Measurements from ENCODE around the gene RIN2. TPM values are rescaled to one million over a fixed set of nuclear protein-coding genes. Genes with fewer than 3 reads are reported as not detected.

RIN2 gene, protein sequence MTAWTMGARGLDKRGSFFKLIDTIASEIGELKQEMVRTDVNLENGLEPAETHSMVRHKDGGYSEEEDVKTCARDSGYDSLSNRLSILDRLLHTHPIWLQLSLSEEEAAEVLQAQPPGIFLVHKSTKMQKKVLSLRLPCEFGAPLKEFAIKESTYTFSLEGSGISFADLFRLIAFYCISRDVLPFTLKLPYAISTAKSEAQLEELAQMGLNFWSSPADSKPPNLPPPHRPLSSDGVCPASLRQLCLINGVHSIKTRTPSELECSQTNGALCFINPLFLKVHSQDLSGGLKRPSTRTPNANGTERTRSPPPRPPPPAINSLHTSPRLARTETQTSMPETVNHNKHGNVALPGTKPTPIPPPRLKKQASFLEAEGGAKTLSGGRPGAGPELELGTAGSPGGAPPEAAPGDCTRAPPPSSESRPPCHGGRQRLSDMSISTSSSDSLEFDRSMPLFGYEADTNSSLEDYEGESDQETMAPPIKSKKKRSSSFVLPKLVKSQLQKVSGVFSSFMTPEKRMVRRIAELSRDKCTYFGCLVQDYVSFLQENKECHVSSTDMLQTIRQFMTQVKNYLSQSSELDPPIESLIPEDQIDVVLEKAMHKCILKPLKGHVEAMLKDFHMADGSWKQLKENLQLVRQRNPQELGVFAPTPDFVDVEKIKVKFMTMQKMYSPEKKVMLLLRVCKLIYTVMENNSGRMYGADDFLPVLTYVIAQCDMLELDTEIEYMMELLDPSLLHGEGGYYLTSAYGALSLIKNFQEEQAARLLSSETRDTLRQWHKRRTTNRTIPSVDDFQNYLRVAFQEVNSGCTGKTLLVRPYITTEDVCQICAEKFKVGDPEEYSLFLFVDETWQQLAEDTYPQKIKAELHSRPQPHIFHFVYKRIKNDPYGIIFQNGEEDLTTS
- total RNA-seq, result not detected in 2 replicates

DNA sequence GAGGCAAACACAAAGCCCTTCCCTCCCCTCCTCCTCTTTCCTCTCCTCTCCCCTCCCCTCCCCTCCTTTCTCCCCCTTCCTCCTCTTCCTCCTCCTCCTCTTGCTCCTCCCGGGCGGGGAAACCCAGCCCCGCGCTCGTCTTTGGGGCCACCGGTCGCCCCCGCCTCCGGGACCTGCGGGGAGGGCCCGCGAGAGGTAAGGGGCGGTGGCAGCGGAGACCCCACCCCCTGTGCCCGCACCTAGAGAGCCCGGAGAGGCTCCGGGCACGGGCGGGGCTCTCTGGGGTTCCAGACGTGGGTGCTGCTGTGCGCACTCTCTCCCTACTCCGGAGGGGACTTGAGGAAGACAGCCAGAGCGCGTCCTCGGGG is at the start of gene RIN2:
Gene RIN2 (plus strand): TSS at position 126 of the 368 bp plus-strand sequence. CDS start 131,344 bp downstream, outside the sequence.
- intact Hi-C loops (cut with micrococcal nuclease), result no loop called here

DNA sequence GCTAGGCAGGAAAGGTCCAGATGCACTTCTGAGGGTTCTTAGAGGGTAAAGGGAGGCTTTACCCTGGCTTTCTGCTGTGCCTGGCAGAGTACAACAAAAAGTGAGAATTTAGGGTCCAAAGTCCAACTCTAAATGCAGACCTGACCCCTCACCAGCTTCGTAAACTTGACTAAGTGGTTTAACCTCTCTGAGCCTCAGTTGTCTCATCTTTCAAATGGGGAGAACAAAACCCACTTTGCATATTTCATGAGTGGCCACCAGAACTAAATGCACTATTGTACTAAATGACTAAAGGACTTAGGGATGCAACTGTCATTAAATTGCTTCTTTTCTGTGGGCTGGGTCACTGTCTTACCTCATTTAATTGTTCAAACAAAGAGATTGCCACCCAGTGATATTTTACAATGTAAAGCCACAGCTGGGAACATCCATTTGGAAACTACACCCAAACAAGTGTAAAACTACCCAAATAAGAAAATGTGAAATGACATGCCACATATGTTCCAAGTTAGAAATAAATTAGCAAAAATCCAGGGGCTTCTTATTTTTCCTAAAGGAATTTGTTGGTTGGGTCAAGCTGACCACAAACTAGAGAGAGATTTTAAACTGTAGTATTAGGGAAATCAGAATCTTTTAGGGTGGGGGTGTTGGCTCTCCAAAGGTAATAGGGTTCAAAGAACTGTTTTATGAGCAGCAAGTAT is 48.3 kb upstream of the RIN2 start:
- intact Hi-C loops (cut with micrococcal nuclease), result no loop called here

DNA sequence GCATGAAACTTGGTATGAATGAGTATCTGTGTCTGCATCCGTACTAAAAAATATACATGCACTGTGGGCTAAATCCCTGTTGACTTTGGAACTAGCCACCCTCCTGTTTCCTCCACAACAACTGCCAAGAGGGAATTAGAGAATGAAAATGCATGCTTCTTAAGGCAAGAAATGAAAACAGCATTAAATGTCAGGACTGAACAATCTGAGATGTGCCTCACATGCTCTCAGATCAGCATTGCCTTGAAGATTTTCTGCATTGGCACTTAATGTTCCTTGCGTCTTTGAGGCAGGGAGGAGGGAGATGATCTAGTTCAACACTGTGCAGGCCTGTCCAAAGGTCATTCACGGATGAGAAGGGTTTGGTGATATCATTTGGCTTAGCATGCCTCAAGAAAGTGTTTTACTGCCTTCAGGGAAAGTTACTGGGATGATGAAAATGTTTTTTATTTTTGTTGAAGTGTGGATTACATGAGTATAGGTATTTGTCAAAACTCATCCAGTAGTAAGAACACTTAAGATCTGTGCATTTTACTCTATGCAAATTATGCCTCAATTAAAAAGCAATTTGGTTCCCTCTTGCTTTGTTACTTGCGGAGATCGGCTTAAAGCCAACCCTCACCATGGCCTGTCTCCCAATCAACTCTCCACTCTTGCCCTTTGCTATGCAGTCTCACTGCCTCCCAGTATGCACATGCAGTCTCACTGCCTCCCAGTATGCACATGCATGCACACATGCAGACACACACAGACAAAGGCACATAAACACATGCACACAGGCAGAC is 47.5 kb upstream of the RIN2 start:
- intact Hi-C loops (cut with micrococcal nuclease), result no loop called here

DNA sequence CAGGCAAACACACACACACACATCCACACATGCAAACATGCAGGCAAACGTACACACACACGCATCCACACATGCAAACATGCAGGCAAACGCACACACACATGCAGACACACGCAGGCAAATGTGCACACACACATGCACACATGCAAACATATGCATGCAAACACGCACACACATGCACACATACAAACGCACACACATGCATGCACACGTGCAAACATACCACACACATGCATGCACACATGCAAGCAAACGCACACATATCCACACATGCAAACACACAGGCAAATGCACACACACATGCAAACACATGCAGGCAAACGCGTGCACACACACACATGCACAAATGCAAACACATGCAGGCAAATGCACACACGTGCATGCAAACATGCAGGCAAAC is 46.9 kb upstream of the RIN2 start:
- intact Hi-C loops (cut with micrococcal nuclease), result no loop called here

DNA sequence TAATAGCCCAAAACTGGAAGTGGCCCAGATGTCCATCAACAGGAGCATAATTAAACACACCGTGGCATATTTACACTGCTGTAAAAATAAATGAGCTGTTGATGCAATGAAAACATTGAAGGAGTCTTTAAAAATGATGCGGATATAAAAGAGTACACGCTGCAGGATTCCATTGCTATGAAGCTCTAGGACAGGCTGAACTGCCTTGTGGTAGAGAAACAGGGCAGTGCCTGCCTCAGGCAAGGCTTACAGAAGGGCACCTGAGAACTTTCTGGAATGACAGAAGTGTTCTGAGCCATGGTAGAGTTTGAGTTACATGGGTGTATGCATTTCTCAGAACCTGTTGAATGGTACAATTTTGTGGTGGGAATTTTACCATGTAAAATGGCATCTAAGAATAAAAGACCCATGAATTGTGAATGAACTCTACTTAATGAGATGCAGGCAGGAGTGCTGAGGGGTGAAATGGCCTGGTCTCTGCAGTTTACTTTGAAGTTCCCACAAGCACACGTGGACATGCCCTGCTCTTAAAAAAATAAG is 45.3 kb upstream of the RIN2 start:
- intact Hi-C loops (cut with micrococcal nuclease), result no loop called here

DNA sequence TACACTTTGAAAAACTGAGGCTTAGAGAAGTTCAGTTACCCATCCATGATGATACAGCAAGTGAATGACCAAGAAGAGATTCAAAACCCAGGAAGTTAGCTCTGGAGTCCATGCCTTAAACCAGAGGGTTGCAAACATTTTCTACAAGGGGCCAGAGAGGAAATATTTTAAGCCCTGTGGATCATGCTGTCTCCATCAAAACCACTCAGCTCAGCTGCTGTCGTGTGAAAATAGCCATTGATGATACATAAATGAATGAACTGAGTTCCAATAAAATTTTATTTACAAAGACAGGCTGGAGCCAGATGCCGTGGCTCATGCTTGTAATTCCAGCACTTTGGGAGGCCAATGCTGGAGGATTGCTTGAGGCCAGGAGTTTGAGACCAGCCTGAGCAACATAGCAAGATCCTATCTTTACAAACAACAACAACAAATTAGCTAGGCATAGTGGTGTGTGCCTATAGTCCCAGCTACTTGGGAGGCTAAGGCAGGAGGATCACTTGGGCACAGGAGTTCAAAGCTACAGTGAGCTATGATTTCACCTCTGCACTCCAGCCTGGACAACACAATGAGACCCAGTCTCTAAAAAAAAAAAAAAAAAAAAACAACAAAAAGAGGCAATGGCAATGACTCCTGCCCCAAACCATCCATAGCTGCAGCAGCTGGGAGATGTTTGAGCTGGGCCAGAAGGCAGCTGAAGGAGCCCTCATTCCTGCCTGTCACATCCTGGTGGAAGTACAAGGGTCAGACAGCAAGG is 44.1 kb upstream of the RIN2 start:
- intact Hi-C loops (cut with micrococcal nuclease), result no loop called here

DNA sequence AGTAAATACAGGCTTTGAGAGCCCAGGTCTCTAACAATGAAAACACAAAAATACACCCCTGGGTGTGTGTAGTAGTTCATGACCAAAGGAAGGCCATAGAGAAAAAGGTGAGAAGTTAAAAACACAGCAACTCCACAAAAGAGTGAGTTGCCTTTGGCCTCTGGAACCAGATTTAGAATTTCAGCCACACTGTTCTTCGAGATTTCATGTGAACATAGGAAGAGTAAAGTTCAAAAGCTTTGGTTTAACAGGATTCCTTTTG is 43.5 kb upstream of the RIN2 start:
- intact Hi-C loops (cut with micrococcal nuclease), result no loop called here

DNA sequence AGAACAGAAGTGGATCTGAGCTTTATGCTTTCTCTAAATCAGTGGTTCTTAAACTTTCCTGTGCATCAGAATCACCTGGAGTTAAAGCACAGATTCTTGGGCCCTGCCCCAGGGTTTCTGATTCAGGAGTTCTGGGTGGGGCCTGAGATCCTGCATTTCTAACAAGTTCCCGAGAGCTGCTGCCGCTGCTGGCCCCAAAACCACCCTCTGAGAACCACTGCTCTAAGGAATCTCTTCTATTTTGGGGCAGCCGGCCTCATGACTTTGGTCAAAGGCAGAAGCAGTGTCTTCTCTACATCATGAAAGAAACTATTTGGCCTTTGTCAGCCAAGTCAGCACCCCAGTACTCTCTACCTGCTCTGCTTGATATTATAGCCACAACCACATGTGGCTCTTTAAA is 42.1 kb upstream of the RIN2 start:
- intact Hi-C loops (cut with micrococcal nuclease), result no loop called here

DNA sequence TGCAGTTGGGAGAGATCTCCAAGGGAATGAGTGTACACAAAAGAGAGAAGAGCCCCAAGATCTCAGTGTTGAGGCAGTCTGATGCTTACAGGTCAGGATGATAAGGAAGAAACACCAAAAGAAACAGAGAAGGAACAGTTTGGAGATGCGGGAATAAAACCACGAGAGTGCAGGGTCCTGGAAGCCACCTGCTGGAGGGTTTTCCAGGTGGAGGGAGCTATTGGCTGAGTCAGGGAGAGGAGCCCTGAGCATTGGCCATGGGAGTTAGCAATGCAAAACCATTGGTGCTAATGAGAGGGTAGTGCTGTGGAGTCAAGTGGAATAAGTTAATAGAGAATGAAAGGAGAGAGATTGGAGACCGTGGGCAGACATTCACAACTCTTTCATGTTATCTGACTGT is 39.2 kb upstream of the RIN2 start:
- intact Hi-C loops (cut with micrococcal nuclease), result no loop called here

DNA sequence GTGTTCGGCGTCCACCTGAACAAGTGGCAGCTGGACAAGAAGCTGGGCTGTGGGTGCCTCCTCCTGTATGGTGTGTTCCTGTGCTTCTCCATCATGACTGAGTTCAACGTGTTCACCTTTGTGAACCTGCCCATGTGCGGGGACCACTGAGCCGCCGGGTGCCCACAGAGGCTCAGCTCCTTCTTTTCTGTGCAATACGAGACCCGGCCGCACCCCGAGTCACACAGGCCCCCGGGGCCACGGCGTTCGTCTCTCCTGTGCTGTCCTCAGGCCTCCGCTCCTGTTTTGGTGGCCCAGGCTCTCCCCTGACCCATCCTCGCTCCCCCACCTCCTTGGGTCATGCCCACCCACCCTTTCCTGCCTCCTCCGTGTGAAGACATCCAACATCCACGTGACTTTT is 37.1 kb upstream of the RIN2 start:
- intact Hi-C loops (cut with micrococcal nuclease), result no loop called here

DNA sequence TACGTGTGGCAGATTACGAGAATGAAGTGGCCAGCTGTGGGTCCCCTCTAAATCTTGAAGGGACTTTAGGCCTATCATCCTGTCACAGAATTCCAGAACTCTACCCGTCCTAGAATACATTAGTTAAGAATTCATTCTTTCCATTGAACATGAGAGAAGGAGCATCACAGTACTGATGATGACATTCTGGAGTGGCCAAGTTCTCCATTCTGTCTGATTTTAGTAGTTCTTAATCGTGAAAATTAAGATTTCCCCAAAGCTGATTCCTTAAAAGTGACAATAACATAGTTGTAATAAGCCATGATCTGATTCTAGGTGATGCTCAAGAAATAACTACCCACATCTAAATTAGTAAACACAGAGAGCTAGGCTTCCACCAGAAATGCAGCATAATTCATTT is 35.0 kb upstream of the RIN2 start:
- intact Hi-C loops (cut with micrococcal nuclease), result no loop called here

DNA sequence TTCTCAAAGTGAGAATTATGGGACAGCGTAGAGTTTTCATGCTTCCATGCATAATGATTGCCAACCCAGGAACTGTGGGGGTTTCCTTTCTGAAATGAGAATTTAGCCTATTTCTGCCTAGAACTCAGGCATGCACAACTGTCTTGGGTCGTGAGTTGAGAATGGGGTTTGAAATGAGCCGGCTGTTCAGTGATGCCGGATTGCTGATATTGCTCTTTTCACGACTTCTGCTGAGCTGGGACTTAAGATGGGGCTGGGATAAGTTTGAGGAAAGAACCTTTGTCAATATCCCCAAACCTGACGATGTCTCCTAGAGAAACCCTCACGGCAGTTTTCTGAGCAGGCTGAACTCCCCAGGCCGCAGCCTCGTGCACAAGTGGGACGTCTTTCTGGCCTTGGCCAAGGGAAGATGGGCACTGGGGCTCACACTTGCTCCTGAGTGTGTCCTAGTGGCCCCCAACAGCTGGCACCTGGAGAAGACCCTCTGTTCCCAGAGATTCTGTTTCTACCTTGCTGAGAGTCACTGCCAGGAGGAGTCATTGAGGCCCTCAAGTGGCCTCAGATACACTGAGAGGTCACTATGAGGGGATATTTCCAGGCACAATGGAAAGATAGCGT is 34.1 kb upstream of the RIN2 start:
- intact Hi-C loops (cut with micrococcal nuclease), result no loop called here

DNA sequence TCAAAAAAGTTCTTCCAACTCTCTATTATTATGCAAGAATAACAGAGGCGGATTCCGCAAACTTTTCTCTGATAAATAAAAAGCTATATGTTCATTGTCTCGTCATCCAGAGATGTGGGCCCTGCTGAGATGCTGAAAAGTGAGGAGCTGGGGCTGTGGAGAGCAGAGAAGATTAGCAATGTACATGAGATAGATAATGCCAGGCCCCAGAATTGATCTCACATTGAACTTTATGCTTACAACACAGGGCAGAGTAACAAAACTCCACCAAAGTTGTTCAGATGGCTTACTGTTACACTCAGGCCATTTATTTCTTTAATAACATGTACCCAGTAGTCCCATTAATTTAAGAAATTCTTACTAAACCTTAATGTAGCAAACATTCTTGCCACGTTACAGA is 32.7 kb upstream of the RIN2 start:
- intact Hi-C loops (cut with micrococcal nuclease), result no loop called here

DNA sequence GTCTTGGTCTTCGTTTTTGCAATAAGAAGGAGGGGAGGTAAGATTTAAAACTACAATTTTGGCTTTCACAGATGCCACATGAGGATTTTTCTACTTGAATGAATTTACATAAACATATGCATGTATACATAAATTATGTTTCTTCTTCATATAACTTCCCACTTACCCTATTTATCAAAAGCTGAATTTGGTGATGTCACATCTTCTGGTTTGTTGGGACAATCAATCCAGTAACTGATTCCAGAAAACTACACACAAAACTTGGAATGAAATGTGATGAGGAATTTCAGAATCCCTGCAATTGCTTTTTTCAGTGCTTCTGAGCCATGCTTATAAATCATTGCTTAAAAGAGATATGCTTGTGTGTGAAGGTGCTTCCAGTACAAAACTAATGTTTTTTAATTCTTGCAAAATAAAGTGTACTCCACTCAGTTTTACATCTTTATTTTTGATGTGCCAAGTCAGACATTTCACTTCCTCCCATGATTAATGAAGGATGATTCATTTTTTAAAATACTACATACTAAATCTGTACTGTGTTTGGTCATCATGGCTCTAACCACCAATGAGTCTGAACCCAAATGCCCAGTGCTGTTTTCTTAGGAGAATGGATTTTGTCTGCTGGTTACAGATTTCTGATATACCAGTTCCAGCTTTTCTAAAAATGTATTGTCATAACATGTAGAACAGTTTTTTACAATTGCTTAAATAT is 32.1 kb upstream of the RIN2 start:
- intact Hi-C loops (cut with micrococcal nuclease), result no loop called here

DNA sequence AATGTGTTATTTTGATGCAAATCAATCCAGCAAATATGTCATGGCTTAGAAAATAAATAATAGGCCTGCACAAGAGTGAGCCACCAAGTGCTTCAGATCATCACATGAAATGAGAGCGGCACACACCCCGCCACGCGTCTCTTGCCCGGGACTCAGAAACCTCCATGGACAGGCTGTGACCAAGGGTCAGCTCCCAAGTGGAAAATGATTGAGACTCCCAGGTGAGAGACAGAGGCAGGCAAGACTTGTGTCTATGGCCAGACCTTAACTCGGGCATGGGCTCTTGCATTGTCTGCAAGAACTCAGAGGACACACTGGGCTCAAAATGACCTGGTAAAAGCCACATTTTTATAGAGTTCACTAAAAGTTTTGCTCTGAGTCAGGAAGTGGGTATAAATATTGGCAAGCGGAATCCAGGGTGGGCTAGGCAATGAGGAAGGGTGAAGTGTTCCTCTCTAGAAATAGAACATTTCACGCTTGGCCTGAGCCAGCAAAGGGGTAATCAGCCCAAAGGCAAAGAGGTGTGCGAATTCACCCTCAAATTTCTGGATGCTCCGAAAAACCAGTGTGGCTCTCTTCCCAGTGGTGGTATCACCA is 30.7 kb upstream of the RIN2 start:
- intact Hi-C loops (cut with micrococcal nuclease), result no loop called here

DNA sequence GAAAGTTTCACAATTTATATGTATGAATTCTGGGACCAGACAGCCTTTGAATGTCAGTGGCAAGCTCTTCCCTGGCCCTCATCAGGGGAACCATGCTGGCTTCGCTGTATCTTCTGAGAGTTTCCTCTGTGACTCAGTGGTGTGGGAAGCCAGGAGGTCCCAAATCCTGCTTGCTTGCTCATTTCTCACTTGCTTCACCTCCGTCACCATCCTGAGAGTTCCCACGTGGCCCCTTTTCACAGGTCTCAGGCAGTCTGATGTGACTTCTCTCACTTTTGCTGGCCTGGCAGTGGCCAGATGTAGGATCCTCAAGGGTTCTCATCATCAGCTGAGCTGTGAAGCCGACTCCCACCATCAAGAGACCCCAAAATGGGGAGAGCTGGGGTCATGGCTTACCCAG is 28.4 kb upstream of the RIN2 start:
- intact Hi-C loops (cut with micrococcal nuclease), result no loop called here

DNA sequence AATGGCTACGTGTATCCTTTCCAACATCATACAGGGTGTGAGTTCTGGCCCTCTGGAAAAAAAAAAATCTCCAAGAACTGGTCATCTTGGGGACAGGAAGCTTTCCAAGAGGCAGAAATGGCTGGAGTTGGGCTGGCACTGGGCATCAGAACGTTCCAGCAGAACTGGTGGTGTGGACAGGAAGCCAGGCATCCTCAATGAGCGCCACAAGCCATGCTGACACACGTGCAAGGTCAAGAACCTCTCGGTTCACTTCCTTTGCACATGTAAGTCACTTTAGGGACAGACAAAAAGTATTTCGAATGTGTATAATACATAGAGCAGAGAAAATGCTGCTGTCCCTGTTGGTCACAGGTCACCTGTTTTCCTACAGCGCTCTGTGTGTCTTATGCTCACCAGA is 27.4 kb upstream of the RIN2 start:
- intact Hi-C loops (cut with micrococcal nuclease), result no loop called here

DNA sequence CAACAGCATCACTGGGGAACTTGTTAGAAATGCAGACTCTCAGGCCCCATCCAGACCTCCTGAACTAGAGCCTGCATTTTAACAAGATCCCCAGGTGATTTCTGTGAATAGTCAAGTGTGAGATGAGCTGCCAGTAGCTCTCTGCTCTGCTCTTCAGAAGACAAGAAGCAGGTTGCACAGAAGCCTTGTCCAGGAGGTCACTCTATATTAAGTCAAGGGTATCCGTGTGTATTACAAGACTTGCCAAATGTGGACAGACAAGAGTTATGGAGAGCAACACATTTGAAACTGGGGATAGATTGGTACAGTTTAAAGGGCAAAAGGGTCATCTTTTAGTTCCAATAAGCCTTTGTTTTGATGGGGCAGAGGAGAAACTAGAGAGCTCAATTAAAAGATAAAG is 23.2 kb upstream of the RIN2 start:
- intact Hi-C loops (cut with micrococcal nuclease), result no loop called here

DNA sequence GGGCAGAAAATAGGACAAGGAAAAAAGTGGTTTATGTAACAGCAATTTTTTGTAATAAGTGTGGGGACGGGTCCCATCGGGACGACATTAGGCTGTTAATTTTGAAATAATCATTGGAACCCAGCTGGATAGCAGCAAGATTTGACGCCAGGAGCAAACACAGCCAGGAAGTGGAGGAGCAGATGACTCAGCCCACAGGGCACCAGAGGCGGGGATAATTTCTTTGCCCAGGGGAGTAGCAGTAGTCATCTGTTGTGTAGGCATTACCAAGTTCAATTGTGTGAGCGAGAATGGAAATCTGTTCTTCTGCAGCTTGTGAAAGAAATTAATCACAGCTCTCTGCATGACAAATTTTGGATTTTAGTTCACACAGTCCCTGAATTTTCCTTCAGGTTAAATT is 22.6 kb upstream of the RIN2 start:
- intact Hi-C loops (cut with micrococcal nuclease), result no loop called here
